Measurements from ENCODE around the gene ULK4.

ULK4 gene

GRCh38 chr3:41430886-41431285 is 531.0 kb downstream of the ULK4 start:
- no peak for DNase-seq (ENCODE audit: low read depth in 1 of 2, low spot score in 1 of 2)
- no peaks in the 10 kb centered on the region for H3K27me3 ChIP-seq (ENCODE audit: insufficient read depth, poor library complexity, severe bottlenecking)
- H3K27ac ChIP-seq (replicated peaks), result no peak overlapping the region
- H3K4me3 ChIP-seq (replicated peaks; ENCODE audit: insufficient read depth, low read length), result no peak overlapping the region
- TF ChIP-seq SPI1 (IDR thresholded peaks at IDR 0.05; ENCODE audit: borderline replicate concordance, low read depth), result no peak
- no peak for TF ChIP-seq POLR2AphosphoS5 (IDR thresholded peaks at IDR 0.05; ENCODE audit: low read depth)
- TF ChIP-seq GABPA (IDR thresholded peaks at IDR 0.05; ENCODE audit: low read depth), result no peak
- TF ChIP-seq REST (IDR thresholded peaks at IDR 0.05; ENCODE audit: insufficient replicate concordance, low read depth), result no peak
- TF ChIP-seq CTCF (IDR thresholded peaks at IDR 0.05; ENCODE audit: insufficient read depth, low read length), result no peak

- DNase-seq (ENCODE audit: low read depth in 1 of 2, low spot score in 1 of 2), result no peak
- no peaks in the 10 kb centered on the region for H3K27me3 ChIP-seq (ENCODE audit: insufficient read depth, poor library complexity, severe bottlenecking)
- TF ChIP-seq CTCF (IDR thresholded peaks at IDR 0.05; ENCODE audit: insufficient read depth, low read length) (no peak), POLR2AphosphoS5 (IDR thresholded peaks at IDR 0.05; ENCODE audit: low read depth) (no peak), SPI1 (IDR thresholded peaks at IDR 0.05; ENCODE audit: borderline replicate concordance, low read depth) (no peak), REST (IDR thresholded peaks at IDR 0.05; ENCODE audit: insufficient replicate concordance, low read depth) (no peak), GABPA (IDR thresholded peaks at IDR 0.05; ENCODE audit: low read depth) (no peak)
- no peak overlapping the region for H3K4me3 ChIP-seq (replicated peaks; ENCODE audit: insufficient read depth, low read length)
- H3K27ac ChIP-seq (replicated peaks), result no peak overlapping the region
These were observed 531.5 kb downstream of the ULK4 start for GRCh38 chr3:41430391-41430790.

- Histone ChIP-seq H3K4me3 (replicated peaks; ENCODE audit: insufficient read depth, low read length) (no peak overlapping the region), H3K27me3 (ENCODE audit: insufficient read depth, poor library complexity, severe bottlenecking) (no peaks in the 10 kb centered on the region), H3K27ac (replicated peaks) (no peak overlapping the region)
- no peak for TF ChIP-seq CTCF (IDR thresholded peaks at IDR 0.05; ENCODE audit: insufficient read depth, low read length)
- TF ChIP-seq SPI1 (IDR thresholded peaks at IDR 0.05; ENCODE audit: borderline replicate concordance, low read depth), result no peak
- no peak for TF ChIP-seq REST (IDR thresholded peaks at IDR 0.05; ENCODE audit: insufficient replicate concordance, low read depth)
- no peak for TF ChIP-seq POLR2AphosphoS5 (IDR thresholded peaks at IDR 0.05; ENCODE audit: low read depth)
- TF ChIP-seq GABPA (IDR thresholded peaks at IDR 0.05; ENCODE audit: low read depth), result no peak
- no peak for DNase-seq (ENCODE audit: low read depth in 1 of 2, low spot score in 1 of 2)
These were observed 535.4 kb downstream of the ULK4 start for GRCh38 chr3:41426485-41426884.
